CD4-positive, alpha-beta T cell treated with Interleukin-17A for 1 hour (primary cell): Measurements from ENCODE around the gene HMGN4.

Experiments
- DNase-seq: peaks from one replicate; pipeline ENCODE4 v3.0.0-alpha.2; 2020

Gene HMGN4

GRCh38 chr6:26553635-26554446, 15.7 kb downstream of the HMGN4 start:
- DNase-seq, result peak; percentile 93

GRCh38 chr6:26554447-26554696, 16.2 kb downstream of the HMGN4 start:
- no peak for DNase-seq

DNA sequence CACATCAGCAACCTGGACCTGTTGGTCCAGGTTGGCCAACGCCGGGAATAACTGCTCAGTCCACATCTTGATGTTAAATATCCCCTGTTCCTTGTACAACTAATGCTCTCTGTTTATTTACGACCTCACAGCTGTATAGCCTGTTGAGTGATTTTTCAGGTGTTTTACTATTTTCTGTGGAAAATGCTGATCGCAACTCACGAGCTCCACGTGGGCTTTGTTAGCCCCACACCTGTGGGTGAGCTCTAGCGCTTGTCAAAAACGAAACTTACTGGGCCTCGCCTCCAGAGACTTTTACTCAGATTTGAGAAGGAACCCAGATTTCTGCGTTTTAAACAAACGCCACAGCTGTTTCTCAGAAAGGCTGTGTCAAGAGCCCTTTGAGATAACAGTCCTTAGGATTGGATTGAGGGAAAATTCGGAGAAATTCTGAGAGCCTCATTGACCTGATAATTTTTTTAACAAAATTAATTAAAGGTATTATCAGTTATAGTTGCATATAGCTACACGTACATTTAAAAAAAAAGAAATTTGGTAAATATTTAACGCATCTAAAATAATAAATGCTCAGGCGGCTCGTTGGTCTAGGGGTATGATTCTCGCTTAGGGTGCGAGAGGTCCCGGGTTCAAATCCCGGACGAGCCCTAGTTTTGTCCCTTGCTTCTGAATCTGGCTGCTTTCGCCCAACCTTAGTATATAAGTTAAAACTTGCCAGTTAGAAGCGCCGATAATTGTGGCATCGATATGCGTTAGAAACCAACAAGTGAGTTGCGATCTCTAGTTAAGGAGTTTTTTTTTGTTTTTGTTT, 16.7 kb downstream of the HMGN4 start:
- DNase-seq, result peak; percentile 78

- DNase-seq, result no peak
Observed at GRCh38 chr6:26555505-26556262, 17.5 kb downstream of the HMGN4 start.

DNA sequence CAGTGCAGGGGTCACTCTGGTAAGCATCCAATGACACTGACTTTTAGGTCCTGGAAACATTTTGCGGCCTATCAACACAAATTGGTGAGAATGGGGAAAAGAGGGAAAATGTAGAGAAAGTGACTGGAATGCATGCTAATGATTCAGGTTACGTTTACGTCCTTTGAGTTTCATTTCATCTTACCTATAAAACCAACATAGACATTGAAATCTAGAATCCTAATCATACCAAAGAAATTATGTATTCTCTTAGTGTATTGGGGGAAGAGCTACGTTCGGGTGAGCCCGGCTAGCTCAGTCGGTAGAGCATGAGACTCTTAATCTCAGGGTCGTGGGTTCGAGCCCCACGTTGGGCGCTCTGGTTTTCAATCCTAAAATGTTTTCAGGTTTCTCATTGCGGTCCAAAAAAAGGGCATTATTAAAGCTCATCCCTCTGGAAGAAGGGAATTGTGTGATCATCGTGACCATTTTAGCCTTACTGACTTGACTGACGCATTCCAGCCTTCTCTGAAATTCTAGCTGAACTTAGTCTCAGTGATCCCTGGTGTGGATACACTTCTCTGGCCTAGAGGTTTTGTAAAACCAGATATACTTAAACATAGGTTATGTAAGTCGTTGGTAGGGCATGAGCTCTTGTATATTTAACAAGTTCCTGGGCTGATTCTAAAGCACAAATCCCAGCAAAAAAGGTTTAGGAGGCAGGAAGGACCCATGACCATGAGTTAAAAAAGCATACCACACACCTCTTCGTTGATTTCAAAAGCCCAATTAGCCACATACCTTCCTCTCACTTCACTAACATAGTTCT, 18.3 kb downstream of the HMGN4 start:
- DNase-seq, result peak; percentile 59

DNA sequence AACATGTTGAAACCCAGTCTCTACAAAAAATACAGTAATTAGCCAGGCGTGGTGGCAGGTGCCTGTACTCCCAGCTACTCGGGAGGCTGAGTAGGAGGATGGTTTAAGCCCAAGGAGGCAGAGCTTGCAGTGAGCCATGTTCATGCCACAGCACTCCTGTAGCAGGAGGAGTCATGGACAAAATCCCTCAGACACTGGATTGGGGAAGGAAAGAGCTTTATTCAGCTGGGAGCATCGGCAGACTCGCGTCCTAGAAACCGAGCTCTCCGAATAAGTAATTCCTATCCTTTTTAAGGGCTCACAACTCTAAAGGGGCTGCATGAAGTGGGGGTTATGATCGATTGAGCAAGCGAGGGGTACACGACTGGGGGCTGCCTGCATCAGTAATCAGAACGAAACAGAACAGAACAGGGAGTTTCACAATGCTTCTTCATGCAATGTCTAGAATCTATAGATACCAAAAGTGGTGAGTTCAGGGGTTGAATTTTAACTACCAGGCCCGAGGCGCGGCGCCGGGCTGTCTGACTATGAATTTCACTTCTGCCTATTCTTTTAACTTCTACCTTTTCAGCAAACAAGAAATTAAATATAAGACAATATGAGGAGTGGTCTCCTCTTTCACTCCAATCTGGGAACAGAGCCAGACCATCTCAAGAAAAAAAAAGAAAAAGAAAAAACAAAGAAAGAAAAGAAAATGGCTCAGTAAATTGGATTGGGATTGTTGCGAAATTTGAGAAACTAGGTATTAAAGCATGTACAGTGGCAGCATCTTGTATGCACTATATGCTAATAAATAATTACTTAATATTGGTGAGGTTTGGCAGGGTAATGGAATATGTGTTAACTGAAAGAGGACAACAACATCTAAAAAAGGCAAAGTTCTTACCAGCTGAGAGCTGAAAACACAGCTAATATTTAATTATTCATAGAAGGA, 23.6 kb downstream of the HMGN4 start:
- DNase-seq, result no peak

DNA sequence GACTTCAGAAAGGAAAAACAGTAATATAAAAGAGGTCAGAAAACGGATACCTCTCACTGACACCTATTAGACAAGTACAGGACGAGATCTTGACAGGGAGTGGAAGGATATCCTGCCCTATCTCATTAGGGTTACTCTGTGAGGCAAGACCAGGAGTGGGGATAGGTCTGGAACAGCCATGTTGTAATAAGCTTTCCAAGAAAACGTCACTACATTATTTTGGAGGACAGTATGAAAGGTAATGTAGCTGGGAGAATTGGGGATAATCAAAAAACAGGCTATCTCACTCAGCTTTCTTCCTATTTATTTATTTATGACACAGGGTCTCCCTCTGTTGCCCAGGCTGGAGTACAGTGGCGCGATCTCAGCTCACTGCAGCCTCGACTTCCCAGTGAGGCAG, 25.3 kb downstream of the HMGN4 start:
- DNase-seq, result no peak

DNA sequence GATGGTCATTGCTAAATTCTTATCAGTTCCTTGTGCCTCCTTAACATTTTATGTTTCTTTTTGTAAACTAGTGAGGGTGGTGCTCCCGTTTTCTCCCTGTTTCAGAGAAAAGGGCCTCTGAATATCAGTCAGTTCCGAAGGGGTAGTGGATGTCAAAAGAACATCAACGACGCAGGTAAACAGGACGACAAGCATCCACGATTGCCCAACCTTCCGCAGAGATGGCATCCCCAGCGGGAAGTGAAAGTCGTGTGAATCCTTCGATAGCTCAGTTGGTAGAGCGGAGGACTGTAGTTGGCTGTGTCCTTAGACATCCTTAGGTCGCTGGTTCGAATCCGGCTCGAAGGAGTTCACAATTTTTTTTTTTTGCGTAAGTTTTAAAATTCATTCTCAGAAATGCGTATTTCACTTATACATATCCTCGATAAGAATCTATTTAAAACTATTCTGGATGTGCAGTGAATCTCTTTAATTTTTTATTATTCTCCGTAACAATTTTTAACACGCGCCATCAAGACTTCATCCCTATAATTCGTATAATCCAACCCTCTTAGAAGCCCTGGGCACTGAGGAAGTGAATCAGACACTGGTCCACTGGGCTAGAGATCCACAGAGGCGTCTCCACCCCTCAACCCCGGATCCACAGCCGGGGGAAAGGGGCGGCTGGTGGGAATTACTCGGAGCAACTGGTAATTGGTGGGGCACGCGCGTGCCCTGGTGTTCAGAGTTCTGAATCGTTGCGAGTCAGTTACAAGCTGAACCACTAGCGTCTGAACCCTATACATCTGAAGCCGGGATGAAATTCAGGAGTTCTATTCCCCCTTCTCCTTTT, 30.7 kb downstream of the HMGN4 start:
- DNase-seq, result peak; percentile 99

GRCh38 chr6:26569433-26569764, 31.2 kb downstream of the HMGN4 start:
- DNase-seq, result no peak

DNA sequence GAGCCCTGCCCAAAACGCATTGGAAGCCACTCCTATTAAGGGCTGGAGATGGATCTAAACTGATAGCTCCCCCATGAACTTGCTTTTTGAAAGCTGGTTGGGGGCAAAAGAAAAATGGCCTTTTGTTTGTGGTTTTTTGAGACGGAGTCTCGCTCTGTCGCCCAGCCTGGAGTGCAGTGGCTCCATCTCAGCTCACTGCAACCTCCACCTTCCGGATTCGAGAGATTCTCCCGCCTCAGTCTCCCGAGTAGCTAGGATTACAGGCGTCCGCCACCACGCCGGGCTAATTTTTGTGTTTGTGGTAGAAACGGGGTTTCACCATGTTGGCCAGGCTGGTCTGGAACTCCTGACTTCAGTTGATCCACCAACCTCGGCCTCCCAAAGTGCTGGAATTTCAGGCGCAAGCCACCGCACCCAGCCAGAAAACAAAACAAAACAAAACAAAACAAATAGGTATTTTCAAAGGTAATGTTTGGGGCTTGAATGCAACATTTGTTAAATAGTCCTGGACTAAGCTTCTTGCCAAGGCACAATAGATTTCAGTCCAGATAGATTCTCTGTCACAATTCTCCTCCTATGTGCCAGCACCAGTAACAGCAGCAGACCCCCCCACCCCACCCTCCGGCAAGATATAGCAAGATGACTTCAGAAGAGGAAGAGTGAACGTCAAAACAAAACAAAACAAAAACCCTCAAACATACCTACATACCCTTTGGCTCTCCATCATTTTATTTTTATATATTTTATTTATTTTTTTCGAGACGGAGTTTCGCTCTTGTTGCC, 32.1 kb downstream of the HMGN4 start:
- no peak for DNase-seq

DNA sequence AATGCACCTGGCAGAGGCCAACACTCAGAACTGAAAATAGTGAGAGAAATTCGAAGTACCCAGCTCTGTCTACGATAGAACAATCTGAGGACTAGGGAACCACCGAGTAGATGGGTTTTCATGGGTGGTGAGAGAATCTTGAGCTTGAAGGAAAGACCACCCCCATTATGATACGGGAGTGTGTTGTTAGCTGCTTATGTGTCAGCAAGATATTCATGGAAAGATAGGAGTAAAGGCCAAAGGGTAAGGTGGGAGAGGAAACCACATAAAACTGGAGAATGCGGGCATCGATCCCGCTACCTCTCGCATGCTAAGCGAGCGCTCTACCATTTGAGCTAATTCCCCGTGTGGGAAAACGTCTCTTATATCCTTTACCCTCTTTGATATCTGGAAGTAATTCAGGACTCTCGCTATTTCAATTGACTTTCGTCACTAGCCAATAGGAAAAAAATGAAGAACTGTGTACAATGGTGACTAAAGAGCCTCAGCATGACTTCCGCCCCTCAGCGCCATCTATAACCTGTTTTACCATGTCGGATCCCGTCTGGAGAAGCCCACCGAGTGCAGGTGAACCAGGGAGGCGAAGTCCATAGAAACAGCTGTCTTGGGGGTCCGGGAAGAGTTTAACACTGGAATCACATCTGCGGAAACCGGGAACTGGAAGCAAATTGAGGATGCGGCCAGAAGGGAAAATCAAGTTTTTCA, 33.6 kb downstream of the HMGN4 start:
- DNase-seq, result peak; percentile 84

GRCh38 chr6:26575494-26575939, 37.4 kb downstream of the HMGN4 start:
- no peak for DNase-seq

GRCh38 chr6:26576407-26576843, 38.3 kb downstream of the HMGN4 start:
- no peak for DNase-seq

DNA sequence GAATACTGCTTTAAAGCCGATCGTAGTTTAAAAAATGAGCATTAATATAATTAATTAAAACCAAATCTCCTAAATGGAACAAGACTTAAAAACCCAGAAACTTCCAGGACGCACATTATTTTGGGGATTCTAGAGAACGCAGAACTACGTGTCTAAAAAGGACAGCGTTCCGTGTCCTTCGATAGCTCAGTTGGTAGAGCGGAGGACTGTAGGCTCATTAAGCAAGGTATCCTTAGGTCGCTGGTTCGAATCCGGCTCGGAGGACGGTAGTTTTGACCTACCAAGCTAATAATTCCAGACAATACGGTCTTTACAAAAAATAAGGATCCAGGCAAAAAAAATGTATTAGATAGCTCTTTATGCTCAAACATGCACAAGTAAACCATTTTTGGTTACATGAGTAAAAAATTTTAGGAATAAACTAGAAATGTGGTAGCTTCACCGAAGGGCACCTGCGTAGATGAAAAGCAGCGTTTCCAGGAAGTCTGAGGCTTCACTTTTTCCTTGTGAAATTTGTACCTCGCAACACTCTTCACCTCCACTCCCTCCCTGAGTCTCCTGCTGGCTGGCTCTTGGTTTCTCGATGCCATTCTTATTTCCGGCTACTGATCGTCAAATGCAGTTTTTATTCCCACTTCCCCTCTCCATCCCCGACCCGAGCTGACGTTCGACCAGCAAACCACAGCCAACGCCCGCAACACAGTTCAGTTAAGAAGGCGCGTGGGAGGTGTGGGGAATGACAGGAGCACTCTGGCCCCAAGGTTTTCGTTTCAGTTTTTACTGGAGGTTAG, 39.0 kb downstream of the HMGN4 start:
- DNase-seq, result peak; percentile 80

GRCh38 chr6:26577720-26578072, 39.5 kb downstream of the HMGN4 start:
- no peak for DNase-seq

DNA sequence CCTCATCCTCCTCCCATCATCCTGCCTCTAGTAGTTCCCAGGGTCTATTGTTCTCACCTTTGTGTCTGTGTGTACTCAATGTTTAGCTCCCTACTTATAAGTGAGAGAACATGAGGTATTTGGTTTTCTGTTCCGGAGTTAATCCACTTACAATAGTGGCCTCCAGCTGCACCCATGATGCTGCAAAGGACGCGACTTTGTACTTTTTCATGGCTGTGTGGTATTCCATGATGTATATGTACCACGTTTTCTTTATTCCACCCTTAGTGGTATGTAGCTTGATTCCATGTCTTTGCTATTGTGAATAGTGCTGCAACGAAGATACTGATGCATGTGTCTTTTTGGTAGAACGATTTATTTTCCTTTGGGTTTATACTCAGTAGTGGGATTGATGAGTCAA, 40.1 kb downstream of the HMGN4 start:
- DNase-seq, result no peak

GRCh38 chr6:26578741-26579140, 40.6 kb downstream of the HMGN4 start:
- no peak for DNase-seq

- no peak for DNase-seq
Observed at GRCh38 chr6:26581164-26581915, 43.2 kb downstream of the HMGN4 start.
